Measurements from ENCODE around the gene CA6. TPM values are rescaled to one million over a fixed set of nuclear protein-coding genes. Genes with fewer than 3 reads are reported as not detected.

CA6 gene
- total and polyA plus RNA-seq, 10 donors = 0.11 to 1.5 (median 0.13) TPM; not detected in 6

DNA sequence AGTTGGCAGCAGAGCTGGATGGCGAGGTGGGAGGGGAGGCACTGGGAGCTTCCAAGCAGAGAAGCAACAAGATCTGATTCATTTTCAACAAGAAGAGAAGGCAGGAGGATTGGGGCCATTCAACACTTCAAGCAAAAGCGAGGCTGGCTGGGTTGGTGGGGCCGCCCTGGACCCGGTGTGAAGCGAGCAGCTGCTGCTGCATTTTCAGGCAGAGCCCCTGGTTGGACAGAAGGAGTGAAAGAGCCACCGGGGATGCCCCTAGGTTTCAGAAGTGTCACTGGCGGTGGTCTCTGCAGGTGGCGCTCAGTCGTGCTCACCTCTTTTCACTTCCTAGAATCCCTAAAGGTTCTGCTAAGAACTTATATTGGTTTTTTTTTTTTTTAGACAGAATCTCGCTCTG is 62.6 kb downstream of the CA6 start:
- TF ChIP-seq POLR2A (IDR thresholded peaks at IDR 0.05) (no peak), POLR2AphosphoS5 (IDR thresholded peaks at IDR 0.05) (no peak)
- TF ChIP-seq, protein P1, sequence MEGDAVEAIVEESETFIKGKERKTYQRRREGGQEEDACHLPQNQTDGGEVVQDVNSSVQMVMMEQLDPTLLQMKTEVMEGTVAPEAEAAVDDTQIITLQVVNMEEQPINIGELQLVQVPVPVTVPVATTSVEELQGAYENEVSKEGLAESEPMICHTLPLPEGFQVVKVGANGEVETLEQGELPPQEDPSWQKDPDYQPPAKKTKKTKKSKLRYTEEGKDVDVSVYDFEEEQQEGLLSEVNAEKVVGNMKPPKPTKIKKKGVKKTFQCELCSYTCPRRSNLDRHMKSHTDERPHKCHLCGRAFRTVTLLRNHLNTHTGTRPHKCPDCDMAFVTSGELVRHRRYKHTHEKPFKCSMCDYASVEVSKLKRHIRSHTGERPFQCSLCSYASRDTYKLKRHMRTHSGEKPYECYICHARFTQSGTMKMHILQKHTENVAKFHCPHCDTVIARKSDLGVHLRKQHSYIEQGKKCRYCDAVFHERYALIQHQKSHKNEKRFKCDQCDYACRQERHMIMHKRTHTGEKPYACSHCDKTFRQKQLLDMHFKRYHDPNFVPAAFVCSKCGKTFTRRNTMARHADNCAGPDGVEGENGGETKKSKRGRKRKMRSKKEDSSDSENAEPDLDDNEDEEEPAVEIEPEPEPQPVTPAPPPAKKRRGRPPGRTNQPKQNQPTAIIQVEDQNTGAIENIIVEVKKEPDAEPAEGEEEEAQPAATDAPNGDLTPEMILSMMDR (IDR thresholded peaks at IDR 0.05 in 8 of 11, conservative IDR thresholded peaks at IDR 0.05 in 3 of 11) = no peak
- Histone ChIP-seq H3K36me3 (no peaks in the 10 kb centered on the region), H3K4me1 (peaks cover 7 to 53% (median 34%) of the 10 kb centered on the region in 6 donors), H3K9me3 (no peaks in the 10 kb centered on the region), H3K27me3 (replicated peaks in 1 of 7) (no peaks in the 10 kb centered on the region), H3K4me3 (no peak overlapping the region), H3K27ac (peak overlapping the region in 1 of 8 donors; percentile 48)
- no peak for DNase-seq
- intact Hi-C loops (cut with DNase I; ENCODE audit: low total_unique reads) = no loop called here
- WGBS, 5 donors = 71 to 81% (median 74%) methylated on average over 10 of the region's 10 CpGs

DNA sequence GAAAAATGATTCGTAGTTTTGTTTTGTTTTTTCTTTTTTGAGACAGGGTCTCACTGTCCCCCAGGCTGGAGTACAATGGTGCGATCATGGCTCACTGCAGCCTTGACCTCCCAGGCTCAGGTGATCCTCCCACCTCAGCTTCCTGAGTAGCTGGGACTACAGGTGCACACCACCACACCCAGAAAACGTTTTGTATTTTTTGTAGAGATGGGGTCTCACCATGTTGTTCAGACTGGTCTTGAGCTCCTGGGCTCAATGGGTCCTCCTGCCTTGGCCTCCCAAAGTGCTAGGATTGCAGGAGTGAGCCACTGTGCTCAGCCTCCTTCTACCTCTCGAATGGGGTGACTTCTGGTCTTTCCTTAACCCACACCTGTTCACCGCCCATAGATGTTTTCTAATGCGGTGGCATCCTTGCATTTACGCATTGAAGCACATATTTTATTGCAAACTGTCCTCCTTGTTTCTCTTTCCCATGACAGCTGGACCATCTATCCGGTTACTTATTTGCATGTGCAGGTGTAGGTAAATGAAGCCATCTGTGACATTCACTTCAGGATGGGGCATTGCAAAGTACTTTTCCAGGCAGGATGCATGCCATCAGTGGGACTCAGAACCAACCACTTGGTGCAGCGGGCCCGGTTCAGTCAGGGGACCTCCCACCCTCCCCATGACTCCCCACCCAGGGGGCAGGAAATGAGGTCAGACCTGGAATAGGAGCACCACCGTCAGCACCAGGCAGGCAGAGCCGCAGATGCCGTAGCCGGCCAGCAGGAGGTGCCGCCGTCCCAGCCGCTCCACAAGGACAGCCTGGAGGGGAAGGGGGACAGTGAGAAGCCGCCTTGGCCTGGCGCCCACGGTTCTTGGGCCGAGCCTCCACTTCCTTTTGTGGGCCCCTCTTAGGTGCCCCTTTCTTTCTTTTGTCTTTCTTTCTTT is 64.0 kb downstream of the CA6 start:
- WGBS, 5 donors = 42 to 59% (median 54%) methylated on average over 20 to 21 of the region's 21 CpGs
- no peaks in the 10 kb centered on the region for H3K27me3 ChIP-seq (replicated peaks in 1 of 7)
- no peaks in the 10 kb centered on the region for H3K9me3 ChIP-seq
- no peak overlapping the region for H3K4me3 ChIP-seq
- TF ChIP-seq, protein P1 (IDR thresholded peaks at IDR 0.05 in 8 of 11, conservative IDR thresholded peaks at IDR 0.05 in 3 of 11) = peak in 10 of 11 experiments; percentile 31 to 74 (median 65)
- TF ChIP-seq POLR2AphosphoS5 (IDR thresholded peaks at IDR 0.05) (peak in 2 of 3 donors; percentile 28 to 38), POLR2A (IDR thresholded peaks at IDR 0.05) (no peak)
- intact Hi-C loops (cut with DNase I; ENCODE audit: low total_unique reads) = loop anchor here (5.0 kb wide), 1 partner anchor 93 kb away; no protein-coding TSS in a partner anchor
- peak; percentile 85 for DNase-seq
- H3K4me1 ChIP-seq = peaks cover 7 to 49% (median 32%) of the 10 kb centered on the region in 6 donors
- no peak overlapping the region for H3K27ac ChIP-seq
- H3K36me3 ChIP-seq = no peaks in the 10 kb centered on the region

DNA sequence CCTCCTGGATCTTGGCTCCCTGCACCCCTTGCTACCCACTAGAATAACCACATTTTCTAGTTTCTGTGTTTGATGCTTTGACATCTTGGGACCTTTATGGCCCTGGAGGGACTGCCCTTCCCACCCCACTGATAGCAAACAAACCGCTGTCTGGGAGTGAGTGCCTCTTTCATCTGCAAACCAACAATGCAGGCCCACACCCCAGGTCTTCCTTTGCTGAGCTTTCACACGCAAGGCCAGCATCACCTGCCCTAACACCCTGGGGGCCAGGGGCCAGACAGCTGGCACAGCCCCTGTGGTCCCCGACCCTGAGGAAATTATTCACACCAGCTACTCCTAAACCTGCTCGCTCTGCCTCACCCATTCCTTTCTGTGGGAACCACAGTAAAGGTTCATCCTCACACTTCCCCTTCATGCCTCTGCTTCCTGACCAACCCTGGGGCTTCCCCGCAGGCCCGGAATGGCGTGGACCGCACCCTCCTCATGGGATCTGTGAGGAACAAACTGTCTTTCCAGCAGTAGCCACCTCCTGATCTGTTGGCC is 65.2 kb downstream of the CA6 start:
- DNase-seq = no peak
- H3K4me1 ChIP-seq = peaks cover 7 to 46% (median 25%) of the 10 kb centered on the region in 6 donors
- no peaks in the 10 kb centered on the region for H3K27me3 ChIP-seq (replicated peaks in 1 of 7)
- H3K4me3 ChIP-seq = no peak overlapping the region
- no peaks in the 10 kb centered on the region for H3K9me3 ChIP-seq
- peak in 2 of 3 donors; percentile 34 to 51 for TF ChIP-seq POLR2AphosphoS5 (IDR thresholded peaks at IDR 0.05)
- no peak for TF ChIP-seq POLR2A (IDR thresholded peaks at IDR 0.05)
- WGBS, 5 donors = 28 to 41% (median 29%) methylated on average over 8 of the region's 8 CpGs
- H3K27ac ChIP-seq = peak overlapping the region in 2 of 8 donors; percentile 1 to 42
- no peaks in the 10 kb centered on the region for H3K36me3 ChIP-seq
- intact Hi-C loops (cut with DNase I; ENCODE audit: low total_unique reads) = loop anchor here (5.0 kb wide), 1 partner anchor 91 kb away; no protein-coding TSS in a partner anchor

DNA sequence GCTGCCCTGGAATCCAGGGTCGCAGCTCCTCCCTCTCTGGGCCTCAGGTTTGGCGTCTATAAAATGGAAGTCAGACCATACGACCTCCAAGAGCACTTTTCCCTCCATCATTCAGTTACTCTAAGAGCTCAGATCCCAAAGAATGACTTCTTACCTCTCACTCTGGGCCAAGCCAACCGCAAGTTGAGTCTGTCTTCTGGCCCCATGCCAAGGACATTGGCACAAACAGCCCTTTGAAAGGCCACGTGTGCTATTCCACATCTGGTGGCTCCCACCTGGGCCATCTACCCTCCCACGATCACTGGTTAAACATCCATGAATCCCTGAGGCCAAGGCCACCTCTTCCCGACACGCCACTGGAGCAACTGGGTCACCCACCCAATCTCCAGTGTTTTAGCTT is 68.2 kb downstream of the CA6 start:
- DNase-seq = no peak
- no peak overlapping the region for H3K4me3 ChIP-seq
- H3K36me3 ChIP-seq = no peaks in the 10 kb centered on the region
- 82 to 91% (median 88%) methylated on average over 8 of the region's 8 CpGs for WGBS, 5 donors
- H3K9me3 ChIP-seq = no peaks in the 10 kb centered on the region
- H3K4me1 ChIP-seq = peaks cover 7 to 41% (median 19%) of the 10 kb centered on the region in 6 donors
- no peaks in the 10 kb centered on the region for H3K27me3 ChIP-seq (replicated peaks in 1 of 7)
- intact Hi-C loops (cut with DNase I; ENCODE audit: low total_unique reads) = loop anchor here (5.0 kb wide), 1 partner anchor 88 kb away; no protein-coding TSS in a partner anchor
- no peak overlapping the region for H3K27ac ChIP-seq
- TF ChIP-seq POLR2A (IDR thresholded peaks at IDR 0.05) = no peak
- no peak for TF ChIP-seq POLR2AphosphoS5 (IDR thresholded peaks at IDR 0.05)
- TF ChIP-seq, protein P1 (IDR thresholded peaks at IDR 0.05 in 8 of 11, conservative IDR thresholded peaks at IDR 0.05 in 3 of 11) = no peak
